Measurements from ENCODE around the gene ARHGAP30. TPM values are rescaled to one million over a fixed set of nuclear protein-coding genes. Genes with fewer than 3 reads are reported as not detected.
A peak's percentile ranks its signal among the peaks of the same experiment; 100 is the strongest.
"Not testable (repeated sequence)": the region's sequence is repeated elsewhere in the genome, so short reads cannot be mapped to it uniquely, and the experiment has no call there.

ARHGAP30 gene
- polyA plus RNA-seq, 1 experiment, result not detected

- Histone ChIP-seq H3K4me3 (ENCODE audit: low read depth, low read length) (no peak overlapping the region), H3K27ac (ENCODE audit: low read depth, low read length) (no peak overlapping the region), H3K27me3 (ENCODE audit: control insufficient read depth, insufficient read depth, low read length) (peaks cover 25% of the 10 kb centered on the region), H3K9me3 (ENCODE audit: control insufficient read depth, insufficient read depth, low read length) (no peaks in the 10 kb centered on the region)
- DNase-seq (ENCODE audit: low read depth, low spot score), result no peak
- TF ChIP-seq, protein P1, sequence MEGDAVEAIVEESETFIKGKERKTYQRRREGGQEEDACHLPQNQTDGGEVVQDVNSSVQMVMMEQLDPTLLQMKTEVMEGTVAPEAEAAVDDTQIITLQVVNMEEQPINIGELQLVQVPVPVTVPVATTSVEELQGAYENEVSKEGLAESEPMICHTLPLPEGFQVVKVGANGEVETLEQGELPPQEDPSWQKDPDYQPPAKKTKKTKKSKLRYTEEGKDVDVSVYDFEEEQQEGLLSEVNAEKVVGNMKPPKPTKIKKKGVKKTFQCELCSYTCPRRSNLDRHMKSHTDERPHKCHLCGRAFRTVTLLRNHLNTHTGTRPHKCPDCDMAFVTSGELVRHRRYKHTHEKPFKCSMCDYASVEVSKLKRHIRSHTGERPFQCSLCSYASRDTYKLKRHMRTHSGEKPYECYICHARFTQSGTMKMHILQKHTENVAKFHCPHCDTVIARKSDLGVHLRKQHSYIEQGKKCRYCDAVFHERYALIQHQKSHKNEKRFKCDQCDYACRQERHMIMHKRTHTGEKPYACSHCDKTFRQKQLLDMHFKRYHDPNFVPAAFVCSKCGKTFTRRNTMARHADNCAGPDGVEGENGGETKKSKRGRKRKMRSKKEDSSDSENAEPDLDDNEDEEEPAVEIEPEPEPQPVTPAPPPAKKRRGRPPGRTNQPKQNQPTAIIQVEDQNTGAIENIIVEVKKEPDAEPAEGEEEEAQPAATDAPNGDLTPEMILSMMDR (IDR thresholded peaks at IDR 0.05; ENCODE audit: low read depth, low read length), result no peak
- ChIA-PET POLR2A (interaction anchor here (1.0 to 1.9 kb wide), 2 partner anchors 24 to 27 kb away, joined by 4 to 7 read pairs; partner anchors contain the start of gene USF1), CTCF (interaction anchor here (1.2 to 1.3 kb wide), 2 partner anchors 32 to 39 kb away, joined by 3 read pairs; no protein-coding TSS in a partner anchor)
These were observed 47.7 kb downstream of the ARHGAP30 start for GRCh38 chr1:161021970-161022353.

DNA sequence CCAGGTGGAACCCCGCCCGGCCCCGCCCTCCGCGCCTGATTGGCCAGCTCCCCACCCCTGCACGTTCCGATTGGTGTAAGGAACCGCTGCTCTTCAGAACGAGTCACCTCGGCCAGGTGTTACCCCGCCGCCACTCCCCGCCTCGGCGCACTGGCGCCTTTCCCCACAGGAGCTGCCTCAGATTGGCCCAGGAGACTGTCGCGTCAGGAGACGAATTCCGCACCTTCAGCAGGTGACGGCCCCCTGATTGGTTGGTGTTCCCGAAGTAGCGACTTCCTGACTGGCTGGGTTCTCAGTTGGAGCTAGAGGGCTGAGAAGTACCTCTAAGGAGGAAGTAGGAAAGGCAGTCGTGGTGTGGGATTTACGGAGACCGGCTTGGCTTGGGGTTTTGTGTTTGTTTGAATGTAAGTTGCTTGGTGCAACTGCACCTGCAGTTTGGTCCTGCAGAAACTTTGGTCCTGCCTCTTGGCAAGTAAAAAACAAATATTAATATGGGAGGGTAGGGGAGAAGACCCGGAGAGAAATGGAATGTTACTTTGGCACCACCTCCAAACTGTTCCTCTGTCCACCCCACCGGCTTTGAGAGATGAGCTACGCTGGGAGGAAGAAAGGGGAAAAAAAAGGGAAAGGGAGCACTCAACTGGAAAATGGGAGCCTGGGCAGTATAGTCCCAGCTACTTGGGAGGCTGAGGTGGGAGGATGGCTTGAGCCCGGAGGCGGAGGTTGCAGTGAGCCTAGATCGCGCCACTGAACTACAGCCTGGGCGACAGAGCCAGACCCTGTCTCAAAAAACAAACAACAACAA lies 48.3 kb downstream of the ARHGAP30 start:
- DNase-seq (ENCODE audit: low read depth, low spot score), result no peak
- CTCF ChIA-PET, result interaction anchor here (0.6 to 2.2 kb wide), 6 partner anchors 20 to 76 kb away, joined by 3 to 7 read pairs (median 4); partner anchors contain the start of gene KLHDC9
- POLR2A ChIA-PET, result interaction anchor here (0.5 to 1.9 kb wide), 3 partner anchors 24 to 27 kb away, joined by 4 to 11 read pairs (median 7); partner anchors contain the start of gene USF1
- TF ChIP-seq, protein P1 (IDR thresholded peaks at IDR 0.05; ENCODE audit: low read depth, low read length), result no peak
- Histone ChIP-seq H3K9me3 (ENCODE audit: control insufficient read depth, insufficient read depth, low read length) (no peaks in the 10 kb centered on the region), H3K4me3 (ENCODE audit: low read depth, low read length) (peak overlapping the region; percentile 58), H3K27me3 (ENCODE audit: control insufficient read depth, insufficient read depth, low read length) (peaks cover 25% of the 10 kb centered on the region), H3K27ac (ENCODE audit: low read depth, low read length) (no peak overlapping the region)

DNA sequence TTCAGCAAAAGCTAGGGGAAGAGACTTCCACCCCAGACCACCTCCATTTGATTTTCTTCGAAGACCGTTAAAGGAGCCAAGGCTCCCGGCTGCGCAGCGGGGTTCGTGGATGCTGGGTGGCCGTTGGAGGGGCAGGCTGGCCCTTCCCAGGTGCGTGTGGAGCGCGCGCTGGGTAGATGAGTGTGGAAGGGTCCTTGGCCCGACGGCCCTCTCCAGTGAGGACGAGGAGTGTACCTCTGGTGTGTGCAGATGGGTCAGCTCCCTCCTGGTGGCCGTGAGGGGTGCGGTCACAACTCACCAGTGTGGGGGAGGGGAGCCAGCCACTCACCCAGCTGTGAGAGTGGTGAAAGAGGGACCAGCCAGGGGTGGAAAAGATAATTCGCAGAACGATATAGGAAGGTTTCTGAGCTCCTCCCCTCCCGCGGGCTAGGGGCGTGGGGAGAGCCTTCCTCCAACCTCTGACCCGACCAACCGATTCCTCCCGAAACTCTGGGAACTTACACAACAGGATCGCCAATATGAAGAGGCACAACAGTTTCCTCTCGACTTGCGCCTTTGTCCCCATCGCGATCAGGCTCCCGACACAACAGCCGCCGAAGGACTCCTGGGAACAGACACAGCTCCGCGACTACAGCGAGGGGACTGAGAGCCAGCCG lies 49.1 kb downstream of the ARHGAP30 start, which contains the start of gene F11R:
TSS of gene F11R (minus strand) at position 644 of the 656 bp plus-strand sequence. CDS start at position 565, 79 bp downstream.
- H3K27me3 ChIP-seq (ENCODE audit: control insufficient read depth, insufficient read depth, low read length), result peaks cover 25% of the 10 kb centered on the region
- TF ChIP-seq, protein P1 (IDR thresholded peaks at IDR 0.05; ENCODE audit: low read depth, low read length), result peak; percentile 18
- ChIA-PET POLR2A (interaction anchor here (1.9 kb wide), 1 partner anchor 25 kb away, joined by 4 read pairs; the partner anchor contains the start of gene USF1), CTCF (interaction anchor here (0.9 to 2.2 kb wide), 5 partner anchors 21 to 77 kb away, joined by 3 to 7 read pairs (median 5); partner anchors contain the start of gene KLHDC9)
- no peak within 1 kb of the TSS for H3K27ac ChIP-seq (ENCODE audit: low read depth, low read length)
- no peak for DNase-seq (ENCODE audit: low read depth, low spot score)
- no peaks in the 10 kb centered on the region for H3K9me3 ChIP-seq (ENCODE audit: control insufficient read depth, insufficient read depth, low read length)
- peak within 1 kb of the TSS; percentile 58 for H3K4me3 ChIP-seq (ENCODE audit: low read depth, low read length)

DNA sequence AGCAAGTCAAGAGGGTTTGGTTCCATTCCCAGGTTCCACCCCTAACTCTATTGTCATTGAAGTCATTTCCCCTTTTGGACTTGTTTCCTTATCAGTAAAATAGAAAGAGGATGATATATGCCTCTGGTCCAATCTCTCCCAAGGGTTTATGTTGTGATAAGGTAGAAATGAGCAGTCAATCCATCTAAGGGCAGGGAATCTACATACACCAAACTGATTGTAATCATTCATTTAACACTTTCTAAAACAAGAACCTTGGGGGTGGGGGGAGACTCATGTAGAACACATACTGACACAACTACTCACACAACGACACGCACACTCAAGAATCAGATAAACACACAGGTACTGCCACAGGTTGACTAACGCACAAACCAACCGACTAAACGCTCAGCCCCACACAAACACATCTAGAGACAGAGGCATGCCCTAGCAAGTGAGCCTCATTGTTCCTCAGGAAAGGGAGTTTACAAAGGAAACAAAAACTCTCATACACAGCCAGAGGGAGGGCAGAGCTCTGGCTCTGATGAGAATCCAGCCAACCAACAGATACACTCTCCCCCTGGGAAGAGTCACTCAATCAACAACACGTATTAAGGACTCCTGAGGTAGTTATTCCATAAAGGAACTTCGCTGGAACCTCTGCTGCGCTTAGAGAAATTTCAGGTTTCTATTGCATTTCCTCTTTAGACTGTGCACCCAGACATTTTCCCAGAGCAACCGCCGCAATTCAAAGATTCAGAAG lies 49.8 kb downstream of the ARHGAP30 start:
- no peak overlapping the region for H3K27ac ChIP-seq (ENCODE audit: low read depth, low read length)
- peak overlapping the region; percentile 58 for H3K4me3 ChIP-seq (ENCODE audit: low read depth, low read length)
- ChIA-PET CTCF (interaction anchor here (0.6 to 2.2 kb wide), 5 partner anchors 22 to 941 kb away, joined by 5 to 7 read pairs (median 5); partner anchors contain the start of gene KLHDC9), POLR2A (no interaction called here)
- TF ChIP-seq, protein P1 (IDR thresholded peaks at IDR 0.05; ENCODE audit: low read depth, low read length), result no peak
- H3K9me3 ChIP-seq (ENCODE audit: control insufficient read depth, insufficient read depth, low read length), result no peaks in the 10 kb centered on the region
- peaks cover 25% of the 10 kb centered on the region for H3K27me3 ChIP-seq (ENCODE audit: control insufficient read depth, insufficient read depth, low read length)
- DNase-seq (ENCODE audit: low read depth, low spot score), result no peak

DNA sequence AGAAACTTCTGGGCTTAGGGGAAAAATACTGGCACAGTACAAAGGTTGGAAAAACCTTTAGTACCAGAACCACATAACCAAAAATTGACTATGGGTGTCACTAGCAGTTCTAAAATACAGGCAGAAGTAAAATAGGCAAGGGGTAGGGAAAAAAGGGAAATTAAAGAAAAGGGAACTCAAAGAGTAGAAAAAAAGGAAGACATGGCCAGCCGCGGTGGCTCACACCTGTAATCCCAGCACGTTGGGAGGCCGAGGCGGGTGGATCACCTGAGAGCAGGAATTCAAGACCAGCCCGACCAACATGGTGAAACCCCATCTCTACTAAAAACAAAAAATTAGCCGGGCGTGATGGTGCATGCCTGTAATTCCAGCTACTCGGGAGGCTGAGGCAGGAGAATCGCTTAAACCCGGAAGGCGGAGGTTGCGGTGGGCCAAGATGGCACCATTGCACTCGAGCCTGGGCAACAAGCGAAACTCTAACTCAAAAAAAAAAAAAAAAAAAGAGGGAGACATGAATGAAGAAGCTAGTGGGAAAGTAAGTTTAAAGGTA lies 50.5 kb downstream of the ARHGAP30 start:
- POLR2A ChIA-PET; DNase-seq (ENCODE audit: low read depth, low spot score): not testable (repeated sequence)
- CTCF ChIA-PET, result interaction anchor here (0.6 to 1.4 kb wide), 3 partner anchors 22 to 940 kb away, joined by 3 to 7 read pairs (median 5); no protein-coding TSS in a partner anchor

More for the DNA sequence above, 50.5 kb downstream of the ARHGAP30 start:
- not testable (repeated sequence) for H3K4me3 ChIP-seq (ENCODE audit: low read depth, low read length); H3K9me3 ChIP-seq (ENCODE audit: control insufficient read depth, insufficient read depth, low read length); H3K27ac ChIP-seq (ENCODE audit: low read depth, low read length)
- H3K27me3 ChIP-seq (ENCODE audit: control insufficient read depth, insufficient read depth, low read length), result peaks cover 25% of the 10 kb centered on the region
